HG02852 (cell line): ENCODE results near the gene ZNF609.
"Not testable (repeated sequence)": the region's sequence is repeated elsewhere in the genome, so short reads cannot be mapped to it uniquely, and the experiment has no call there.

Experiments used
- ATAC-seq: cut with Tn5 transposase; IDR thresholded peaks from one replicate; pipeline ENCODE4 v1.9.1; 2021; ENCODE audit warnings: mild to moderate bottlenecking, moderate library complexity; ENCODE audit not compliant: unreplicated experiment

Gene ZNF609

GRCh38 chr15:64574301-64575017 is 114.1 kb downstream of the ZNF609 start:
- no peak for ATAC-seq

GRCh38 chr15:64580696-64581407 is 120.5 kb downstream of the ZNF609 start:
- no peak for ATAC-seq

- no peak for ATAC-seq
Observed at GRCh38 chr15:64581408-64581761, 121.0 kb downstream of the ZNF609 start.

GRCh38 chr15:64582202-64582601 is 121.8 kb downstream of the ZNF609 start:
- ATAC-seq: no peak

- no peak for ATAC-seq
Observed at GRCh38 chr15:64583519-64583918, 123.1 kb downstream of the ZNF609 start.

- no peak for ATAC-seq
Observed at GRCh38 chr15:64583983-64584382, 123.6 kb downstream of the ZNF609 start.

GRCh38 chr15:64586259-64586870 is 126.0 kb downstream of the ZNF609 start:
- ATAC-seq: no peak

- ATAC-seq: no peak
Observed at GRCh38 chr15:64586984-64587383, 126.6 kb downstream of the ZNF609 start.

- ATAC-seq: no peak
Observed at GRCh38 chr15:64589435-64590084, 129.2 kb downstream of the ZNF609 start.

- not testable (repeated sequence) for ATAC-seq
Observed at GRCh38 chr15:64592845-64593244, 132.5 kb downstream of the ZNF609 start.

GRCh38 chr15:64596701-64597476 is 136.5 kb downstream of the ZNF609 start:
- ATAC-seq: no peak

- ATAC-seq: no peak
Observed at GRCh38 chr15:64597477-64597822, 137.1 kb downstream of the ZNF609 start.

GRCh38 chr15:64599226-64599625 is 138.8 kb downstream of the ZNF609 start:
- ATAC-seq: no peak

- no peak for ATAC-seq
Observed at GRCh38 chr15:64599716-64600115, 139.3 kb downstream of the ZNF609 start.

- ATAC-seq: no peak
Observed at GRCh38 chr15:64600794-64601193, 140.4 kb downstream of the ZNF609 start.

- ATAC-seq: no peak
Observed at GRCh38 chr15:64604319-64604718, 143.9 kb downstream of the ZNF609 start.

GRCh38 chr15:64607416-64607815 is 147.0 kb downstream of the ZNF609 start:
- ATAC-seq: not testable (repeated sequence)

- no peak for ATAC-seq
Observed at GRCh38 chr15:64610257-64610919, 150.0 kb downstream of the ZNF609 start.

GRCh38 chr15:64611085-64611725 is 150.8 kb downstream of the ZNF609 start:
- ATAC-seq: no peak

- ATAC-seq: no peak
Observed at GRCh38 chr15:64614519-64614918, 154.1 kb downstream of the ZNF609 start.
